Stomach (tissue), 4 donors: ENCODE measurements around the gene ATG14.

Experiments used
- POLR2AphosphoS5 ChIP-seq, 3 donors: sonication (generic); formaldehyde crosslinking; IDR thresholded peaks; one replicate each; pipeline ENCODE4 v1.6.1; 2016; ENCODE audit warnings: antibody characterized with exemption in 3 of 3
- TF ChIP-seq, protein P1 (sequence below), 7 experiments: fragments of 450-650 bp in 4 of 7; fragments of 200-600 bp in 3 of 7; sonication (generic) in 3 of 7; IDR thresholded peaks; one replicate each; pipeline ENCODE4 v1.5.1; 2016 to 2019; ENCODE audit warnings: antibody characterized with exemption in 7 of 7, control low read depth in 2 of 7, mild to moderate bottlenecking in 1 of 7

DNA sequence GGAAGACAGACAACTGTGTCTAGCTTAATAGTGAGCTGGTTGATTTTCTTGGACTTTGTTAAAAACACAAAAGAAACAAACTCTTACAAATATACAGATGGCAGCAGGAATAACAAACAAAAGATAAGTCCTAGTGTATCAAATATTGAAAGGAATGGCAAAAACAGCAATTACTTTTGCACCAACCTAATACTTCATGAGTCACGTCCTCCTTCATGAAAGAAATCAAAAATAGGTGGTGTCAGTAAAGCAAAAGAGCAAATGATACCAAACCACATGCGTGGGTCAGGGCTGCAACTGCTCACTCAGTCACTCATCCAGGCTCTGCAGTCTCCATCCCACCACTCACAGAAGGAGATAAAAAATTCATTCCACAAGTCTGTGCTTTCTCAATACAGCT lies 11.8 kb downstream of the ATG14 start:
- TF ChIP-seq, protein P1, sequence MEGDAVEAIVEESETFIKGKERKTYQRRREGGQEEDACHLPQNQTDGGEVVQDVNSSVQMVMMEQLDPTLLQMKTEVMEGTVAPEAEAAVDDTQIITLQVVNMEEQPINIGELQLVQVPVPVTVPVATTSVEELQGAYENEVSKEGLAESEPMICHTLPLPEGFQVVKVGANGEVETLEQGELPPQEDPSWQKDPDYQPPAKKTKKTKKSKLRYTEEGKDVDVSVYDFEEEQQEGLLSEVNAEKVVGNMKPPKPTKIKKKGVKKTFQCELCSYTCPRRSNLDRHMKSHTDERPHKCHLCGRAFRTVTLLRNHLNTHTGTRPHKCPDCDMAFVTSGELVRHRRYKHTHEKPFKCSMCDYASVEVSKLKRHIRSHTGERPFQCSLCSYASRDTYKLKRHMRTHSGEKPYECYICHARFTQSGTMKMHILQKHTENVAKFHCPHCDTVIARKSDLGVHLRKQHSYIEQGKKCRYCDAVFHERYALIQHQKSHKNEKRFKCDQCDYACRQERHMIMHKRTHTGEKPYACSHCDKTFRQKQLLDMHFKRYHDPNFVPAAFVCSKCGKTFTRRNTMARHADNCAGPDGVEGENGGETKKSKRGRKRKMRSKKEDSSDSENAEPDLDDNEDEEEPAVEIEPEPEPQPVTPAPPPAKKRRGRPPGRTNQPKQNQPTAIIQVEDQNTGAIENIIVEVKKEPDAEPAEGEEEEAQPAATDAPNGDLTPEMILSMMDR (IDR thresholded peaks at IDR 0.05), result no peak
- TF ChIP-seq POLR2AphosphoS5 (IDR thresholded peaks at IDR 0.05), result no peak
